Prostate gland (tissue), 2 donors: ENCODE results near the gene ARHGEF19.

Experiments used
- CTCF ChIP-seq, 4 experiments: fragments of 200-600 bp in 2 of 4; fragments of 450-650 bp in 2 of 4; sonication (generic) in 2 of 4; IDR thresholded peaks; 1 replicate in 3 of 4; 2 replicates in 1 of 4; pipeline ENCODE4 v1.5.1; 2016 to 2019; ENCODE audit warnings: antibody characterized with exemption in 4 of 4, mild to moderate bottlenecking in 2 of 4, moderate library complexity in 2 of 4
- POLR2A ChIP-seq: fragments of 450-650 bp; IDR thresholded peaks from one replicate; pipeline ENCODE4 v1.6.1; 2016; ENCODE audit warnings: antibody characterized with exemption, mild to moderate bottlenecking

GRCh38 chr1:16262067-16262466, 49.6 kb upstream of the ARHGEF19 start:
- no peak for TF ChIP-seq POLR2A
- no peak for TF ChIP-seq CTCF (IDR thresholded peaks at IDR 0.05)
